ENCODE measurements around the gene MOK. TPM values are rescaled to one million over a fixed set of nuclear protein-coding genes. Genes with fewer than 3 reads are reported as not detected.

MOK gene
- total RNA-seq, 1 experiment from 2014 or later, result 2.0 TPM

- Mint-ChIP-seq H3K9me3 (no peaks in the 10 kb centered on the region), H3K27ac (peak overlapping the region; percentile 28), H3K36me3 (no peaks in the 10 kb centered on the region), H3K4me1 (peaks cover 42% of the 10 kb centered on the region), H3K27me3 (ENCODE audit: low read depth) (no peaks in the 10 kb centered on the region), H3K4me3 (no peak overlapping the region)
- ATAC-seq, result no peak; the same call in none of the 2 replicates
- TF ChIP-seq MAX (CRISPR knock-in tag; IDR thresholded peaks at IDR 0.05), result no peak
- TF ChIP-seq SP1 (CRISPR knock-in tag; conservative IDR thresholded peaks at IDR 0.05), result no peak
- no peak for TF ChIP-seq TCF7 (CRISPR knock-in tag; IDR thresholded peaks at IDR 0.05; ENCODE audit: low read depth)
- no peak for TF ChIP-seq RELA (CRISPR knock-in tag; IDR thresholded peaks at IDR 0.05; ENCODE audit: borderline replicate concordance)
- TF ChIP-seq NFYB (CRISPR knock-in tag; conservative IDR thresholded peaks at IDR 0.05; ENCODE audit: low read depth), result no peak
- no peak for TF ChIP-seq HMGA2 (CRISPR knock-in tag; IDR thresholded peaks at IDR 0.05)
- TF ChIP-seq GTF2I (CRISPR knock-in tag; conservative IDR thresholded peaks at IDR 0.05), result no peak
- no peak for TF ChIP-seq CBFB (CRISPR knock-in tag; IDR thresholded peaks at IDR 0.05; ENCODE audit: low read depth)
- CTCF ChIA-PET, result interaction anchor here (1.1 kb wide), 1 partner anchor 126 kb away, joined by 4 read pairs; no protein-coding TSS in a partner anchor
- POLR2A ChIA-PET, result no interaction called here
- DNase-seq (ENCODE audit: low spot score), result no peak
Measured at GRCh38 chr14:102187568-102188001, 117.4 kb downstream of the MOK start.

- CTCF ChIA-PET, result interaction anchor here (0.7 to 1.1 kb wide), 2 partner anchors 91 to 127 kb away, joined by 4 to 5 read pairs; no protein-coding TSS in a partner anchor
- POLR2A ChIA-PET, result no interaction called here
- ATAC-seq, result no peak
- TF ChIP-seq FOXP4 (CRISPR knock-in tag; IDR thresholded peaks at IDR 0.05) (no peak), TEAD4 (CRISPR knock-in tag; IDR thresholded peaks at IDR 0.05) (no peak), ZNF532 (CRISPR knock-in tag; IDR thresholded peaks at IDR 0.05; ENCODE audit: borderline replicate concordance) (no peak), RORB (CRISPR knock-in tag; IDR thresholded peaks at IDR 0.05) (no peak), SOX15 (CRISPR knock-in tag; IDR thresholded peaks at IDR 0.05) (no peak), FOXP1 (CRISPR knock-in tag; IDR thresholded peaks at IDR 0.05; ENCODE audit: borderline replicate concordance) (no peak), GABPB1 (CRISPR knock-in tag; IDR thresholded peaks at IDR 0.05) (no peak), EMX1 (CRISPR knock-in tag; IDR thresholded peaks at IDR 0.05) (no peak), ZMAT4 (CRISPR knock-in tag; IDR thresholded peaks at IDR 0.05) (no peak), TEAD1 (CRISPR knock-in tag; IDR thresholded peaks at IDR 0.05) (no peak), ZNF425 (CRISPR knock-in tag; conservative IDR thresholded peaks at IDR 0.05) (no peak)
- Mint-ChIP-seq H3K27me3 (ENCODE audit: low read depth) (no peaks in the 10 kb centered on the region), H3K9me3 (no peaks in the 10 kb centered on the region), H3K4me1 (peaks cover 42% of the 10 kb centered on the region), H3K27ac (peak overlapping the region; percentile 28), H3K36me3 (no peaks in the 10 kb centered on the region), H3K4me3 (no peak overlapping the region)
- DNase-seq (ENCODE audit: low spot score), result no peak
Measured at GRCh38 chr14:102187044-102187443, 117.9 kb downstream of the MOK start.

Data from WTC11 (cell line).